GM13977 (cell line): Measurements from ENCODE around the gene ATP5F1E.

Experiments used
- DNase-seq: peaks from one replicate; pipeline ENCODE4 v3.0.0; 2012; ENCODE audit warnings: low spot score
- CTCF ChIP-seq: IDR thresholded peaks from 2 replicates; pipeline ENCODE4 v1.5.1; 2012; ENCODE audit warnings: mild to moderate bottlenecking, control low read depth; ENCODE audit not compliant: insufficient read depth; ENCODE audit errors: extremely low read depth, missing control alignments
- in situ Hi-C: fragments of 300-500 bp; cut with MboI; formaldehyde crosslinking; loops from one replicate; pipeline ENCODE4 v1.12.0; 2022; ENCODE audit warnings: low sequenced_read_pairs, low pct_unique_long_range_greater_than_20kb, mixed read lengths, inconsistent platforms; ENCODE audit not compliant: unreplicated experiment

ATP5F1E gene

GRCh38 chr20:58992911-58993310, 39.2 kb downstream of the ATP5F1E start:
- DNase-seq = no peak
- in situ Hi-C loops = no loop called here
- no peak for TF ChIP-seq CTCF

- TF ChIP-seq CTCF = no peak
- in situ Hi-C loops = no loop called here
- no peak for DNase-seq
These were observed 40.4 kb downstream of the ATP5F1E start for GRCh38 chr20:58991715-58992114.

GRCh38 chr20:58990651-58991445, 41.3 kb downstream of the ATP5F1E start:
- in situ Hi-C loops = no loop called here
- no peak for DNase-seq
- TF ChIP-seq CTCF = no peak

GRCh38 chr20:58989196-58989595, 42.9 kb downstream of the ATP5F1E start:
- in situ Hi-C loops = loop anchor here (10.0 kb wide), 1 partner anchor 94 kb away; no protein-coding TSS in a partner anchor
- DNase-seq = no peak
- TF ChIP-seq CTCF = no peak

GRCh38 chr20:58988565-58988882, 43.6 kb downstream of the ATP5F1E start:
- DNase-seq = no peak
- TF ChIP-seq CTCF = no peak
- in situ Hi-C loops = loop anchor here (10.0 kb wide), 1 partner anchor 94 kb away; no protein-coding TSS in a partner anchor

- in situ Hi-C loops = loop anchor here (10.0 kb wide), 1 partner anchor 93 kb away; no protein-coding TSS in a partner anchor
- DNase-seq = no peak
- no peak for TF ChIP-seq CTCF
These were observed 44.2 kb downstream of the ATP5F1E start for GRCh38 chr20:58987790-58988564.
